Amygdala (tissue), 56 donors: ENCODE results near the gene HOXB9.

Experiments
- DNase-seq, 56 donors: peaks; one replicate each; lab custom pipeline; 2025; lab: John Stamatoyannopoulos, UW

Gene HOXB9

GRCh38 chr17:48574505-48575065 is 51.6 kb downstream of the HOXB9 start:
- DNase-seq, result no peak

GRCh38 chr17:48571826-48572417 is 54.2 kb downstream of the HOXB9 start:
- no peak for DNase-seq
